K562 (cell line): ENCODE measurements around the gene PTCH1. TPM values are rescaled to one million over a fixed set of nuclear protein-coding genes. Genes with fewer than 3 reads are reported as not detected.

ENCODE experiments used
- AFF1 ChIP-seq, 2 experiments: fragments of 450-650 bp; IDR thresholded peaks; 2 replicates each; pipeline ENCODE4 v1.6.1; 2018; ENCODE audit warnings: mild to moderate bottlenecking in 2 of 2, low read depth in 1 of 2; ENCODE audit not compliant: partially characterized antibody in 2 of 2
- KDM5B ChIP-seq: fragments of 200-600 bp; sonication (generic); IDR thresholded peaks from 2 replicates; pipeline ENCODE4 v1.6.1; 2012; ENCODE audit warnings: low read depth, mild to moderate bottlenecking, moderate library complexity, low read length, control low read depth, inconsistent platforms; ENCODE audit not compliant: insufficient replicate concordance
- KLF16 ChIP-seq: IDR thresholded peaks from 2 replicates; pipeline ENCODE4 v1.6.1; 2016; ENCODE audit warnings: antibody characterized with exemption
- MECOM ChIP-seq: fragments of 250-450 bp; sonication (Bioruptor Pico); IDR thresholded peaks from 2 replicates; pipeline ENCODE4 v1.8.0; 2022; ENCODE audit warnings: inconsistent platforms
- POLR2G ChIP-seq: fragments of 200-400 bp; formaldehyde crosslinking; IDR thresholded peaks from 2 replicates; pipeline ENCODE4 v1.6.1; 2017; ENCODE audit warnings: low read depth, mild to moderate bottlenecking, antibody characterized with exemption, low read length, moderate library complexity
- PTBP1 ChIP-seq: fragments of 200-400 bp; formaldehyde crosslinking; IDR thresholded peaks from 2 replicates; pipeline ENCODE4 v1.6.1; 2017; ENCODE audit warnings: low read depth, low read length
- RHOXF2B ChIP-seq: fragments of 250-450 bp; sonication (Bioruptor Pico); conservative IDR thresholded peaks from 2 replicates; pipeline ENCODE4 v1.5.1; 2021
- SFPQ ChIP-seq: fragments of 200-400 bp; formaldehyde crosslinking; IDR thresholded peaks from 2 replicates; pipeline ENCODE4 v1.6.1; 2017; ENCODE audit warnings: mild to moderate bottlenecking, low read depth, low read length, moderate library complexity
- STAT5B ChIP-seq: fragments of 250-450 bp; sonication (Bioruptor Pico); IDR thresholded peaks from 2 replicates; pipeline ENCODE4 v1.8.0; 2021; ENCODE audit warnings: mild to moderate bottlenecking, inconsistent platforms
- TAF1 ChIP-seq: IDR thresholded peaks from 2 replicates; pipeline ENCODE4 v1.6.1; 2011; ENCODE audit warnings: mild to moderate bottlenecking, low read length, moderate library complexity; ENCODE audit not compliant: insufficient read depth, control insufficient read depth, severe bottlenecking; ENCODE audit errors: extremely low read depth
- ZBTB7A ChIP-seq: IDR thresholded peaks from 2 replicates; pipeline ENCODE4 v1.6.1; 2011; ENCODE audit warnings: low read depth, mild to moderate bottlenecking, low read length, moderate library complexity, borderline replicate concordance; ENCODE audit not compliant: control insufficient read depth
- ZFP36 ChIP-seq: fragments of 150-350 bp; IDR thresholded peaks from 2 replicates; pipeline ENCODE4 v1.6.1; 2018; ENCODE audit warnings: low read length, low read depth; ENCODE audit not compliant: partially characterized antibody
- ZNF174 ChIP-seq: fragments of 250-450 bp; sonication (Bioruptor Pico); IDR thresholded peaks from 2 replicates; pipeline ENCODE4 v1.4.0; 2020; ENCODE audit warnings: mild to moderate bottlenecking
- ZNF384 ChIP-seq: IDR thresholded peaks from 2 replicates; pipeline ENCODE4 v1.6.1; 2012; ENCODE audit warnings: low read depth, low read length, improper control_type of control experiment
- ZNF589 ChIP-seq: fragments of 200-800 bp; sonication (Bioruptor generic); IDR thresholded peaks from 2 replicates; pipeline ENCODE4 v1.6.1; 2016; ENCODE audit warnings: low read depth, missing genetic modification characterization, missing compliant biosample characterization
- ZNF592 ChIP-seq: fragments of 450-650 bp; IDR thresholded peaks from 2 replicates; pipeline ENCODE4 v1.6.1; 2017; ENCODE audit warnings: antibody characterized with exemption, mild to moderate bottlenecking
- ZNF707 ChIP-seq: fragments of 250-450 bp; sonication (Bioruptor Pico); conservative IDR thresholded peaks from 2 replicates; pipeline ENCODE4 v1.8.0; 2022; ENCODE audit warnings: inconsistent platforms, mild to moderate bottlenecking, moderate library complexity
- polyA plus RNA-seq, 8 experiments: library from polyadenylated mRNA; depleted of rRNA in 4 of 8; stranded (reverse) in 5 of 8; unstranded in 3 of 8; fragments of >200 nt; fragmentation: Nextera tagmentation in 2 of 8; fragmentation: Illumina TruSeq in 1 of 8; extraction: Ambion mirVana in 2 of 8; extraction: Trizol in 1 of 8; gene quantifications; 2 replicates each; pipeline versions ENCODE4 v1.2.1 to v1.2.3, GENCODE V29; 2011 to 2014; ENCODE audit warnings: inconsistent platforms in 1 of 8, missing spikeins in 1 of 8
- total RNA-seq, 7 experiments: library from RNA; depleted of rRNA in 6 of 7; stranded (reverse); fragments of >200 nt in 6 of 7; fragmentation: Illumina TruSeq in 2 of 7; extraction: Trizol in 2 of 7; gene quantifications; 2 replicates each; pipeline versions ENCODE4 v1.2.1 to v1.2.3, GENCODE V29; 2011 to 2021; ENCODE audit warnings: low replicate concordance in 1 of 7

Gene PTCH1
- total and polyA plus RNA-seq, 9 of the 15 experiments (the other 6 are each of a cell fraction or from before 2014, with no cell fraction given), result 0.70 to 9.9 (median 3.8) TPM

- TF ChIP-seq ZNF592 (no peak), STAT5B (CRISPR knock-in tag) (no peak), ZFP36 (no peak), POLR2G (peak; percentile 88), ZBTB7A (peak; percentile 58), ZNF589 (CRISPR knock-in tag) (0 out of 2 replicates have a peak, but pooled peaks have one; percentile 49), PTBP1 (no peak), MECOM (CRISPR knock-in tag) (no peak), TAF1 (peak; percentile 52), ZNF384 (peak; percentile 91), KDM5B (no peak), AFF1 (IDR thresholded peaks at IDR 0.05; ENCODE audit: low read depth in 1 of 2, partially characterized antibody in 2 of 2) (no peak), RHOXF2B (CRISPR knock-in tag) (no peak), SFPQ (no peak), ZNF707 (CRISPR knock-in tag) (no peak), KLF16 (no peak), ZNF174 (no peak)
Measured at GRCh38 chr9:95505717-95506427, 10.9 kb downstream of the PTCH1 start (continued).
